Hepatic stellate cell (primary cell): ENCODE results near the gene COL6A2.
A peak's percentile ranks its signal among the peaks of the same experiment; 100 is the strongest.

ENCODE experiments used
- DNase-seq: peaks from one replicate; pipeline ENCODE4 v3.0.0; 2011; ENCODE audit warnings: low spot score

Gene COL6A2

DNA sequence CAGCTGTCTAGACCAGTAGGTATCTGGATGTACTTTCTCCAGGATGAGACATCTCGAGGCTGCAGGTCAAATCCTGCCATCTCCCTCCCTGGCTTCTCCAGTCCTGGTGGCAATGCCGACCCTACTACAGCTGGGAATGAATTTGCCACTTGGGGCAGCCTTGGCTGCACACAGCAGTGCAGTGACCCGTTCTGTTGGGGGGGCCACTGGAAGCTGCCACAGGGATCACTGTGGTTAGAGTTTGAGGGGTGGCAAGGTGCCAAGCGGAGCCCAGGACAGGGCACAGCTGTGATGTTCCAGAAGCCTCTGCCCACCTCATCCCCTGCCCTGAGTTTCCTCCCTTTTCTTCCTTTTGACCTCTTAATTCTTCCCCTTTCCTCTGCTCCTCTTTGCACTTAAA, 17.1 kb downstream of the COL6A2 start:
- no peak for DNase-seq

DNA sequence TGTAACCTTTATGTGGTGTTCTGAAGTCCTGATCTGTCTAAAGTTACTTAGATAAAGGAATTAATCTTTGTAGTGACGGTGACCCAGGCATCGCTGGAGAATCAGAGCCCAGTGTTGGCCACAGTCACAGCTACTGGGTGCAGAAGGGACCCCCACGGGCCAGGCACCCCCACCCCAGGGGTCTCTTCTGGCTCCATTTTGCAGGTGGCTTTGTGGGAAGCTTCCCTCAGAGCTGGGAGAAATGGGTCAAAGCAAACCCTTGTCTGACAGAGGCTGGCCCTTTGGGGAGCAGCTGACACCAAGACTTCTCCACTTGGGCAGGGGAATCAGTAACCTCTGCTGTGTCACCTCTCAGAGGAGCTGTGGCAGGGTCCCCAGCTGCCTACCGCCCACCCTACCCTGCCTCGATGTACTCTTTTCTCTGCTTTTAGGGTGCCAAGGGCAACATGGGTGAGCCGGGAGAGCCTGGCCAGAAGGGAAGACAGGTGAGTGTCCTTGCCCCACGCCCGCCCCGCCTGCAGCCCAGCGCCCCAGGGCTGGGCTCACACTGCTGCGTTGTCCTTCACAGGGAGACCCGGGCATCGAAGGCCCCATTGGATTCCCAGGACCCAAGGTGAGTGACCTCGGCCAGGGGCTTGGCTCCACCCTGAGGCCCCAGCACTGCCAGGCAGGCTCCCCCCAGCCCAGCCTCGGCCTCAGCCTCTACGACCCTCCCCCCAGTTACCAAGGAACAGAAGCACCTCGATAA, 17.7 kb downstream of the COL6A2 start:
- DNase-seq, result no peak

DNA sequence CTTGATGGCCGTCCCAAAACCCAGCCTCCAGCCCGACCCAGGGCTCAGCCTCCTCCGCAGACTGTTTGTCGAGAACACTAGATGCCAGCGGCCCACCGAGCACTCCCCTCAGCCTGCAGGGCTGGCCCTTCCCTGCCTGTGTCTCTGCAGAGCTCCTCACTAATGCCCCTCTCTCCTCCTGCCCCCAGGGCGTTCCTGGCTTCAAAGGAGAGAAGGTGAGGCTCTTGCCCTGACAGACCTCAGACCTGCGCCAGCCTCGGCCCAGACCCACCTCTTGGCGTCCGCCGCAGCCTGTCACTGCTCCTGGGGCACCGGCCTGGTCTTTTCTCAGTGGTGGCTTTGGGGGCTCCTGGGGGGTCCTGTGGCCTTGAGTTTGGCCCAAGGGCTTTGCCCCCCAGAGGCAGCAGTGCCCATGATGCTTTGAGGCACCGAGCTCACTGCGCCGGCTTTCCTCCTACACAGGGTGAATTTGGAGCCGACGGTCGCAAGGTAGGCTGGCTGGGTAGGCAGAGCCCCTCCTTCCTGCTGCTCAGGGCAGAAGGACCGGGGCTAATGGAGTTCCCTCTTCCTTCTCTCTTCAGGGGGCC, 18.4 kb downstream of the COL6A2 start:
- no peak for DNase-seq

DNA sequence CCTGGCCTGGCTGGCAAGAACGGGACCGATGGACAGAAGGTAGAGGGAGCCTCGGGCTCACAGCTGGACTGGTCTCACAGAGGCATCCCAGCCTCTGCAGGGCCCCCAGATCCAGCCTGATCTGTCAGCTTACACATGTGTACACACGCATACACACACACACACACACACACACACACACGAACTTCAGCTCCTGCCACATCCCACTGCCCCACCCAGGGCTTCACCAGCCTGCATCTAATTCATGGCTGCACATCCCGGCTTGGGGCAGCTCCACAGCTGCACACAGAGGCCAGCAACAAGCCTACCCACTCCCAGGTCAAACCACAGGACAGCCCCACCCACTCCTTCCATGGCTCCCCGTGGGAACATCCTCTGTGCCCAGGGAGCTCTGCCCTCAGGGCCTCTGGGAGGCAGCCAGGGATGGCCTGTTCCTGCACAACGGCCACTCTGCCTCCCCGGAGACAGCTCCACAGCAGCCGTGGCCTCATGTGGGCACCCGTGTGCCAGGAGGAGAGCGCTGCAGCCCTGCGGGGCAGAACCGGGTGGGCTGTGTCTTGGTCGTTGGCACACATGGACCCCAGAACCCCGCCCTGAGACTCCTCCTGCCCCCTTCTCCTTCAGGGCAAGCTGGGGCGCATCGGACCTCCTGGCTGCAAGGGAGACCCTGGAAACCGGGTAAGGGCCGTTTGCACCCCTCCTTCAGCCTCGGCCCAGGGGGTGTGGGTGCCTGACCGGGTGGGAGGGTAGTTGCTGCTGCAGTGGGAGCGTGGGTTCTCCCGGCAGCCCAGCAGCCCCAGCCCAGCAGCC, 19.1 kb downstream of the COL6A2 start:
- DNase-seq, result no peak

DNA sequence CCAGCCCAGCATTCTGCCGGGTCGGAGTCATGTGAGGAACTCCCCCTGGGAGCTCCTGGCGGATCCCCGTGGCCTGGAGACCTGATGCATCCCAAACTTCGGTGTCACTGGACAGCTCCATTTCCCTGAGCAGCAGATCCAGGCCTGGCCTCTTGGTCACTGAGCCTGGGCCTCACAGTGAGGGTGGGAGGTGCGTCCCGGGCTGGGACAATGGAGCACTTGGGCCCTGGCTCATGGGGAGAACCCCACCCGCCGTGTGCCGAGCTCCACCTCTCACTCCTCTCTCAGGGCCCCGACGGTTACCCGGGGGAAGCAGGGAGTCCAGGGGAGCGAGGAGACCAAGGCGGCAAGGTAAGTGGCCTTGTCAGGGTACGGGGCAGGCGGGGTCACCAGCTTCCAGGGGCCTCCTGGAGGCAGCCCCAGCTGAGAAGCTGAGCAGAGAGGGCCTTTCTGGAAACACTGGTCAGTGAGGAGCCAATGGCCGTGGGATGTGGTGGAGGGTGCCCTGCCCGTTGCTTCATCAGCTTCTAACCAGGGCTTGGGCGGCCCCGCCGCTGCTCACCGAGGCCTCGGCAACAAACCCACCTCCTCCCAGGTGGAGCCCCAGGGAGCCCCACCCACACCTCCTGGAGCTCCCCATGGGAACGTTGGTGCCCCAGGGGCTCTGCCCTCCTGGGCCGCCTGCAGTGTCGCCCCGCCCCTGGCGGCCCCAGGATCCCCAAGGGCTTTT, 19.8 kb downstream of the COL6A2 start:
- no peak for DNase-seq

DNA sequence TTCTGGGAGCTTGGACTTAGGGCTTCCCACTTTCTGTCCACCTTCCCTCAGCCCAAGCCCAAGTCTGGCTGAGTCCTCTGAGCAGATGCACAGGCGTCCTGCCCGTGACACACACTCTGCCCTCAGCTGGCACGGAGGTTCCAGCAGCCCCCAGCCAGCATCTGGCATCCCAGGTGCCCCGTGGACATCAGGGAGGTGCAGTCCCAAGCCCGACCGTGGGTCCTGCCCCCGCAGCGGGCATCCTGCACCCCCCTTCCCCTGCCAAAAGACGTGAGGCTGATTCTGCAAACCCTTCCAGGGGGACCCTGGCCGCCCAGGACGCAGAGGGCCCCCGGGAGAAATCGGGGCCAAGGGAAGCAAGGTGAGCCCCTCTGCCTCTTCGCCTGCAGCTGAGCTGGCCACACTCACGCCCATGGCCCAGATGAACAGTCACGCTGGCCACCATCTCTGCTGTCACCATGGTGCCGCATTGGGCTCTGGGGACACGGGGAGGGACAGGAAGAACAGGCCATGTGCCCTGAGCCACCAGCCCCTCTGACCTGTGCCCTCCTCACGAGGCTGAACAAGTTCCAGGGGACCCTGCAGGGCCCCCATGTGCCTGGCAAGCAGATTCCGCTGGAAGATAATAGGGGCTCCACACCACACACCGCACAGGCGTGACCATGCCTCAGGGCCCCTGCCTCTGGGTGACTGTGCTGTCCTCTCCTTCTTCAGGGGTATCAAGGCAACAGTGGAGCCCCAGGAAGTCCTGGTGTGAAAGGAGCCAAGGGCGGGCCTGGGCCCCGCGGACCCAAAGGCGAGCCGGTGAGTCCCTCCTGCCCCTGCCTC, 20.6 kb downstream of the COL6A2 start:
- DNase-seq, result no peak

DNA sequence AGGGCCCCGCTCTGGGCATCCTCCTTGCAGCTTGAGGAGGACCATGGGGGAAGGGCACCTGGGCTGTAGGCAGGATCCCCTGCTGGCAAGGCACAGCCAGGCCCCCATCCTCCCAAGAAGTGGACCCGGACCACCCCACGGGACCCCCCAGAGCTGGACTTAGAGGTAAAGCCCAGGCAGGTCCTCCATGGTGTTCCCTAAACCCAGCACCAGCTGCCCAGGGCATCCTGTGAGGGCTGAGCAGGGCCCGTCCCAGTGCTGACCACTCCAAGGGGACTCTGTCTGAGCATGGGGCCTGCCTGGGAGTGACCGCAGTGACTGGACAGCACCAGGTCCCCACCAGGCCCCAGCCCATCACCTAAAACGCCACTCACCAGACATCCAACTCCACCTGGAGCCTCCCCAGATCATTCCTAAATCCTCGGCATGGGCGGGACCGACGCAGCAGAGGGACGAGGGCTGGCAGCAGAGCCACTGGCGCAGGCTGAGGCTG, 21.3 kb downstream of the COL6A2 start:
- DNase-seq, result no peak

DNA sequence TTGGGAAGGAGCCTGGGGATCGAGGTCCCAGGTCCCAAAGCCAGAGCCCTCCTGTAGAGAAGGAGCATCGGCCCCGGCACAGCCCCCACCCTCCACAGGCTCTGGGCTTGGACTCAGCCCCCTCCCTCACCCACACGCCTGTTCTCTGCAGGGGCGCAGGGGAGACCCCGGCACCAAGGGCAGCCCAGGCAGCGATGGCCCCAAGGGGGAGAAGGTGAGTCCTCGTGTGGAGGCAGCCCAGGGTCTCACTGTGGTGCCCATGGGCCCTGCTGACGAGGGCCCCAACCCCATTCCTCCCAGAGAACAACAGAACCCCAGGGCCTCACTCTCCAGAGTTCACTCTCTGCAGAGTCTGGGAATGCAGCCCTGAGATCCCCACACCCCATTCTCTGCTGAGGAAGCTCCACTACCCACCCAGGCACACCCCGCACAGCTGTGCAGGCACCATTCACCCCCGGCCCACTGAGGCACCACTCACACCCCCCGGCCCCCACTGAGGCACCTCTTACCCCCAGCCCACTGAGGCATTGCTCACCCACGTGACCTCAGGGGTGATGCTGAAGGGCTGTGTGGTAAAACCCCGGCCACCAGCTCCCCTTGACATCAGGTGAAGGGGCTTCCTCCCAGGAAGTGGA, 21.8 kb downstream of the COL6A2 start:
- DNase-seq, result no peak

DNA sequence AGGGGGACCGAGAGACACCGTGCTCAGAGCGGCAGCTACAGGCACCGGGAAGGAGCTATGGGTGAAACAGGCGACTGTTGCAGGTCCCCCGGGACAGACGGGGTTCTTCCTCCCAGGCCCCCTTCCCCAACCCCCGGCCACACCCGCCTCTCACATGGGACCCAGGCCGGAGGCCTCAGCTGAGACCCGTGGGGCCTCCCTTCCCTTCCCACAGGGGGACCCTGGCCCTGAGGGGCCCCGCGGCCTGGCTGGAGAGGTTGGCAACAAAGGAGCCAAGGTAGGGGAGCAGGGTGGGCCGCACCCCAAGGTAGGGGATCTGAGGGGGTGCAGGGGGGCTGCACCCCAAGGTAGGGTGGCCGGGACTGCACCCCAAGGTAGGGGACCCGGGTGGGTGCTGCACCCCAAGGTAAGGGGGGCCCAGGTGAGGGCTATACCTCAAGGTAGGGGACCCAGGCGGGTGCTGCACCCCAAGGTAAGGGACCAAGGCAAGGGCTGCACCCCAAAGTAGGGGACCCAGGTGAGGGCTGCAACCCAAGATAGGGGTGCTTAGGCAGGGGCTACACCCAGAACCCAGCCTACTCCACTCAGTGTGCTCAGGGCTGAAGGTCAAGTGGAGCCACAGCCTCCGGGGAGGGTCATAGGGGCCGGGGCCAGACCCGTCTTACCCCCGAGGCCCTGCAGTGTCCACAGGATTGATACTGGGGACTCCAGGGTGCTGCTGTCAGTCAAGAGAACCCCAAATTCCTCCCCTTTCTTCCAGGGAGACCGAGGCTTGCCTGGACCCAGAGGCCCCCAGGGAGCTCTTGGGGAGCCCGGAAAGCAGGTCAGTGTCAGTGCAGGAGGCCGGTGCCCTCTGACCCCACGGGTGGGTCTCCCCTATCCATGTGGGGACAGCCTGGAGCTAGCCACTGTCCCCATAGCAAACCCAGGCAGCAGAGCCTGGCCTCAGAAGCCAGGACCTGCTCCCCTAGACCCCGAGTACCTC, 22.7 kb downstream of the COL6A2 start:
- no peak for DNase-seq

DNA sequence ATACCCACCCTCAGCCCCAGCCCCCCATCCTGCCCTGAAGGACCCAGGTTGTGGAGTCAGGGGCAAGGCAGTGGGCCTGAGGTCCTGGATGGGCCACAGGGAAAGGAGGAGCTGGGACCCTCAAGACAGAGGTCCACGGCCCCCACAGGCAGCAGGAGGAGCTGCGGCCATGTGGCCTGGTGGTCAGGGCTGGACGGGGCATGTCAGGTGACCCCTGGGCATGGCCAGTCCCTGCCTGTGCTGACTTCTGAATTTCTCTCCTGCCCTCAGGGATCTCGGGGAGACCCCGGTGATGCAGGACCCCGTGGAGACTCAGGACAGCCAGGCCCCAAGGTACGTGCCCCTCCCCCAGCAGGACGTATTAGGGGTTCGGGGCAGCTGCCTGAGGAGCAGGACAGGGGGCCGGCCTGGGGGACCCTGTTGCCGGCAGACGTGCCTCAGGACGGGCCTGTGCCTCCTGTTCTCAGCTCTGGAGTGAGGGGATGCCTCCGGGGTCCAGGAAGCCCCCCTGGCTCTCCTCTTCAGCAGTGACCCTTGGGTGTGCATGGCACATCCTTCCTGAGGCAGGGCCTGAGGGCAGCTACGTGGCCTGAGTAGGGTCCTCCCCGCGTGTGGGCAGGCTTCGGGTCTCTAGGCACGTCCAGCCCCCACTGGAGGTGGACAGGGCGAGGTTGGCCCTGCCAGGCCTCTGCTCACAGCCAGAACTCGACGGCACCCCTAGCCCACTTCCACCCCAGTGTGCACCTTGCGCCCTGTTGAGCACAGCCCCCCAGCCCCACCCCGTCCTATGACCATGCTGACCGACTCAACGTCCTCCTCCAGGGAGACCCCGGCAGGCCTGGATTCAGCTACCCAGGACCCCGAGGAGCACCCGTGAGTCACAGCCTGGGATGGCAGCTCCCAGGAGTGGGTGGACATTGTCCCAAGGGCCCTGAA, 23.6 kb downstream of the COL6A2 start:
- DNase-seq, result no peak

DNA sequence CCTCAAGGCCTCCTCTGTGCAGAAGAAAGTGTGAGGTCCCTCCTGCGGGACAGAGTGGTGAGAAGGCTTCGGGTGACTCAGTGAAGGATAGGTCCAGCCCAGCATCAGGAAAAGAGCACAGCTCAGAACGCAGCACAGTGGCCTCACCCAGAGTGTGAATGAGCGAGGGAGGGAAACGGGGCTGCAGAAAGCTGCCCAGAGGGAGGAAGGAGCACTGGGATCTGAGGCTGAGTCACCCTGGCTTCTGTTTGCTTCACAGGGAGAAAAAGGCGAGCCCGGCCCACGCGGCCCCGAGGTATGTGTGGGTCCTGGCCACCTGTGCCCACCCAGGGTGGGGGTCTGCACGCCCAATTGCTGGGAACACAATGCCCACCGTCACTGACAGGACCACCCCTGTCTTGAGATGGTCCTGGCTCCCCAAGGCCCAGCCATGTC, 24.3 kb downstream of the COL6A2 start:
- peak; percentile 92 for DNase-seq

DNA sequence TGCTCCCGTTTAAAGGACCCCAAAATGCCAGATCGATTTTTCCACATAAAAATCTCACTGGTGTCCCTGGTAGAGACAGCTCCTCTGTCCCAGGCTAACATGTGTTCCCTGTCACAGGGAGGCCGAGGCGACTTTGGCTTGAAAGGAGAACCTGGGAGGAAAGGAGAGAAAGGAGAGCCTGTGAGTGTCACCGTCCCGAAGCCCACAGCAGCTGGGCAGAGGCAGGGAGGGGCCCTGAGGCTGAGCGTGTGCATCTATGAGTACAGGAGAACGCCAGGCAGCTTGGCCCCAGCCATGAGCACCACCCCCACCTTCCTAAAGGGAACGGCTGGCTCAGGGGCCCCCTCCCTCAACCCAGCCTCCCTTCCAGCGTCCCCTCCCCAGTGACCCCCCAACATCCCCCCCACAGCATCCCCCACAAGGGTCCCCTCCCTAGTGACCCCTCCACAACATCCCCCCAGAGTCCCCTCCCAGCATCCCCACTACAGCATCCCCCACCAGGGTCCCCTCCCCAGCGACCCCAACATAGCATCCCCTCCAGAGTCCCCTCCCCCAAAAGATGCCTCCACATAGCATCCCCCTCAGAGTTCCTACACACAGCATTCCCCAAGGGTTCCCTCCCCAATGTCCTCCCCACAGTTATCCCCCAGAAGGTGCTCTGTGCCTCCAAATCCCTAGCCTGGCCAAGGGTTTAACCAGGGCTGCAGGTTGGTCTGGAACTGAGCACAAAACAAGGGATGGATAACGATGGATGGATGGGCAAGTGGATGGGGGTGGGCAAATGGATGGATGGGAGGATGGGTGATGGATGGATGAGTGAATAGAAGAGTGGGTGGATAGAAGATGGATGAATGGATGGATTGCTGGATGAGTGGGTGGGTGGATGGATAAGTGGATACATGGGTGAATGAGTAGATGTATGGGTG, 25.1 kb downstream of the COL6A2 start:
- DNase-seq, result no peak

DNA sequence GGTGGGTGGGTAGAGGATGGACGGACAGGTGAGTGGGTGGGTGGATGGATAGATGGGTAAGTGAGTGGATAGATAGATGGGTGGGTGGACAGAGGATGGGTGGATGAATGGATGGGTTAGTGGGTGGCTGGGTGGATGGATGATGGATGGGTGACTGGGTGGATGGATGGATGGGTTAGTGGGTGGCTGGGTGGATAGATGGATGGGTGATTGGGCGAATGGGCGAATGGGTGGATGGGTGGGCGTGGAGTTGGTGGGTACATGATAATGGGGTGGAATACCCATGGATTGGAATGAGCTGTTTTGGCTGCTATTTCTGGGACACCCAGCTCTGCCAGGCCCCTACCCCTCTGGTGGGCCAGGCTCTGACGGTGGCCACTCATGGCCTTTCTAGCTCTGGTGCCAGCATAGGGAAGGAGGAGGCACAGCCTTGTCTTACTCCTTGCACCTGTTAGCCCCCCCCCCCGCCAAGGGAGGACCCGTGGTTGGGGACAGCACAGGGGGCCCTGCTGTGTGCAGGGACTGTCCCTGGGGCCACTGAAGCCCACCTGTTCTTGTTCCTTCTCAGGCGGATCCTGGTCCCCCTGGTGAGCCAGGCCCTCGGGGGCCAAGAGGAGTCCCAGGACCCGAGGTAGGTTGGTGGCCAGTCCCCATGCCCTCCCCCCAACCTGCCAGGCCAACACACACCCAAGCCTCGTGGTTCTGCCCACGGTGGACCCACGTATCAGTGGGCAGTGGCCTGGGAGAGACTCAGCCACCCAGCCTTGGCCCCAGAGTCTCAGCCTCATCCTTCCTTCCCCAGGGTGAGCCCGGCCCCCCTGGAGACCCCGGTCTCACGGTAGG, 26.4 kb downstream of the COL6A2 start:
- no peak for DNase-seq

DNA sequence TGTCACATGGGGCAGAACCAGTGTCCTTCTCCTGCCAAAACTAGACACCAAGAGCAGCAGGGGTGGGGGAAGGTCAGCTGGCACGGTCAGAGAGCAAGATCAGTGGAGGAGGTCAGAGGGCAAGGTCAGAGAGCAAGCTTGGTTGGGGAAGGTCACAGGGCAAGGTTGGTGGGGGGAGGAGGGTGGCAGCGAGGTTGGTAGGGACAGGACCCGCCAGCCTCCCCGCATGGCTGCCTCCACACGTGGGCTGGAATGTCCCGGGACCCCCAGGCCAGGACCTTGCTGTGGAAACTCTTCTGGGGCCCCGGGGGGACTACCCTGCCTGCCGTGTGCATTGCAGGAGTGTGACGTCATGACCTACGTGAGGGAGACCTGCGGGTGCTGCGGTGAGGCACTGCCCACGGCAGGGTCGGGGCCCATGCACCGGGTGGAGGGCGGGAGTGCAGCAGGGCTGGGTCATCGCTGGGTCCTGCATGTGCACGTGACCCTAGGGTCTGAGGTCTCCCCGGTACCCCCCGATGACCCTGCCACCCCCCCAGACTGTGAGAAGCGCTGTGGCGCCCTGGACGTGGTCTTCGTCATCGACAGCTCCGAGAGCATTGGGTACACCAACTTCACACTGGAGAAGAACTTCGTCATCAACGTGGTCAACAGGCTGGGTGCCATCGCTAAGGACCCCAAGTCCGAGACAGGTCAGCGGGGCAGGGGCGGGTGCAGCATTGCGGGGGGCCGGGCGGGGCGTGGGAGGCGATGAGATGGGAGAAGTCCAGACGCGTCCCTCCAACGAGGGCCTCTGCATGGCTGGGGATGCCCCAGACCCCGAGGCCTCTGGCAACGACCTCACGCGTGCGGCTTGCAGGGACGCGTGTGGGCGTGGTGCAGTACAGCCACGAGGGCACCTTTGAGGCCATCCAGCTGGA, 27.3 kb downstream of the COL6A2 start:
- DNase-seq, result no peak

DNA sequence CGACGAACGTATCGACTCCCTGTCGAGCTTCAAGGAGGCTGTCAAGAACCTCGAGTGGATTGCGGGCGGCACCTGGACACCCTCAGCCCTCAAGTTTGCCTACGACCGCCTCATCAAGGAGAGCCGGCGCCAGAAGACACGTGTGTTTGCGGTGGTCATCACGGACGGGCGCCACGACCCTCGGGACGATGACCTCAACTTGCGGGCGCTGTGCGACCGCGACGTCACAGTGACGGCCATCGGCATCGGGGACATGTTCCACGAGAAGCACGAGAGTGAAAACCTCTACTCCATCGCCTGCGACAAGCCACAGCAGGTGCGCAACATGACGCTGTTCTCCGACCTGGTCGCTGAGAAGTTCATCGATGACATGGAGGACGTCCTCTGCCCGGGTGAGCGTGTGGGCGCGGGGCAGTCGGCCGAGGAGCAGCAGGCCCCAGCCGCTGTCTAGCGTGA, 28.0 kb downstream of the COL6A2 start:
- DNase-seq, result no peak
